Neural progenitor cell (in vitro differentiated cells): ENCODE results near the gene PHAX. TPM values are rescaled to one million over a fixed set of nuclear protein-coding genes. Genes with fewer than 3 reads are reported as not detected.

Source experiments
- DNase-seq: peaks from one replicate; pipeline ENCODE4 v3.0.0-alpha.2; 2016; ENCODE audit warnings: low spot score
- H2AFZ ChIP-seq: fragments of 200-600 bp; sonication (generic); replicated peaks from 2 replicates; pipeline ENCODE4 v1.6.1; 2016; ENCODE audit warnings: antibody characterized with exemption
- H3F3A ChIP-seq: fragments of 200-600 bp; sonication (generic); 2 replicates; pipeline ENCODE4 v1.6.1; 2016; ENCODE audit warnings: antibody characterized with exemption, low read depth
- H3K27ac ChIP-seq: fragments of 200-600 bp; sonication (generic); 2 replicates; pipeline ENCODE4 v1.5.1; 2016; ENCODE audit warnings: mild to moderate bottlenecking
- H3K27me3 ChIP-seq: fragments of 200-600 bp; sonication (generic); 2 replicates; pipeline ENCODE4 v1.6.1; 2016; ENCODE audit warnings: mild to moderate bottlenecking, moderate library complexity
- H3K36me3 ChIP-seq: fragments of 200-600 bp; sonication (generic); 2 replicates; pipeline ENCODE4 v1.5.1; 2016
- H3K4me1 ChIP-seq: fragments of 200-600 bp; sonication (generic); 2 replicates; pipeline ENCODE4 v1.6.1; 2016; ENCODE audit warnings: mixed run types
- H3K4me2 ChIP-seq: fragments of 200-600 bp; sonication (generic); 2 replicates; pipeline ENCODE4 v1.6.1; 2016
- H3K4me3 ChIP-seq: fragments of 200-600 bp; sonication (generic); 2 replicates; pipeline ENCODE4 v1.5.1; 2016
- H3K79me2 ChIP-seq: fragments of 200-600 bp; sonication (generic); 2 replicates; pipeline ENCODE4 v1.6.1; 2016; ENCODE audit warnings: low read depth
- H3K9ac ChIP-seq: fragments of 200-600 bp; sonication (generic); 2 replicates; pipeline ENCODE4 v1.6.1; 2016
- H3K9me3 ChIP-seq: fragments of 200-600 bp; sonication (generic); 2 replicates; pipeline ENCODE4 v1.5.1; 2016; ENCODE audit warnings: low read depth
- H4K20me1 ChIP-seq: fragments of 200-600 bp; sonication (generic); 2 replicates; pipeline ENCODE4 v1.6.1; 2016; ENCODE audit warnings: low read depth
- H3K27ac Mint-ChIP-seq: 3 replicates; pipeline ENCODE4 v1.8.0; 2021; ENCODE audit warnings: mixed read lengths
- H3K27me3 Mint-ChIP-seq: 2 replicates; pipeline ENCODE4 v1.8.0; 2022; ENCODE audit warnings: low read depth, mild to moderate bottlenecking, inconsistent platforms, moderate library complexity, mixed read lengths; ENCODE audit not compliant: insufficient read depth
- H3K36me3 Mint-ChIP-seq: 3 replicates; pipeline ENCODE4 v1.8.0; 2021; ENCODE audit warnings: mixed read lengths
- H3K4me1 Mint-ChIP-seq: 3 replicates; pipeline ENCODE4 v1.8.0; 2021; ENCODE audit warnings: mixed read lengths
- H3K4me3 Mint-ChIP-seq: 3 replicates; pipeline ENCODE4 v1.8.0; 2021; ENCODE audit warnings: mild to moderate bottlenecking, moderate library complexity, mixed read lengths
- H3K9me3 Mint-ChIP-seq: 3 replicates; pipeline ENCODE4 v1.8.0; 2020; ENCODE audit warnings: mixed read lengths
- EZH2 ChIP-seq: fragments of 200-600 bp; sonication (generic); IDR thresholded peaks from 2 replicates; pipeline ENCODE4 v1.6.1; 2017; ENCODE audit warnings: antibody characterized with exemption, mild to moderate bottlenecking, moderate library complexity
- EZH2phosphoT487 ChIP-seq: fragments of 200-600 bp; sonication (generic); IDR thresholded peaks from 2 replicates; pipeline ENCODE4 v1.6.1; 2017; ENCODE audit warnings: antibody characterized with exemption
- total RNA-seq: library from RNA; depleted of rRNA; stranded (reverse); fragments of >200 nt; gene quantifications from 2 replicates; pipeline ENCODE4 v1.2.3, GENCODE V29; 2015; ENCODE audit warnings: low replicate concordance
- TF ChIP-seq, protein P1 (sequence below): fragments of 200-600 bp; sonication (generic); IDR thresholded peaks from 2 replicates; pipeline ENCODE4 v1.5.1; 2017; ENCODE audit warnings: antibody characterized with exemption, mild to moderate bottlenecking

Gene PHAX
- total RNA-seq, 1 donor from 2014 or later: 86.8 TPM

DNA sequence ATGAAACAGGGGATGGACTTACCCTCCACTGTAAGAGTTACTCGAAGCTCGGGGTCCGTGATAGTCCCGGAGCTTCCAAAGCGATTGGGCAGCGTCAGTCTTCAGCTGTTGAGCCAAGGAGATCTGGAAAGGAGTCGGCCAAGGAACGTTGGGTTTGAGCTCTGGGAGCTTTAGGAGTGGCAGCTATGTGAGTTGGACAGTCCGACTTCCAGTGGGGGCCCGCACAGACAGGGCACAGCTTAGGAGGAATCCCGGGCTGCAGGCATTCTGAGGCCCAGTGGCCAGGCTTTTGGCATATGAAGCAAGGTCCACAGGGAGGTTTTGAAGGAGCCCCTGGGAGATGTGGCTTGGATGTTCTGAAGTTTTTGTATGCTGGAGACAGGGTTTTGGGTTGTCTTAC lies 72.7 kb downstream of the PHAX start:
- no peak for DNase-seq
- no peaks in the 10 kb centered on the region for H3F3A ChIP-seq
- no peak overlapping the region for H3K27ac ChIP-seq
- H3K27ac Mint-ChIP-seq: no peak overlapping the region
- H4K20me1 ChIP-seq: no peaks in the 10 kb centered on the region
- H3K4me3 ChIP-seq: no peak overlapping the region
- H3K79me2 ChIP-seq: no peaks in the 10 kb centered on the region
- no peak overlapping the region for H3K4me3 Mint-ChIP-seq
- no peaks in the 10 kb centered on the region for H3K9me3 Mint-ChIP-seq
- H3K4me1 ChIP-seq: no peaks in the 10 kb centered on the region
- TF ChIP-seq EZH2 (no peak), EZH2phosphoT487 (no peak)
- TF ChIP-seq, protein P1, sequence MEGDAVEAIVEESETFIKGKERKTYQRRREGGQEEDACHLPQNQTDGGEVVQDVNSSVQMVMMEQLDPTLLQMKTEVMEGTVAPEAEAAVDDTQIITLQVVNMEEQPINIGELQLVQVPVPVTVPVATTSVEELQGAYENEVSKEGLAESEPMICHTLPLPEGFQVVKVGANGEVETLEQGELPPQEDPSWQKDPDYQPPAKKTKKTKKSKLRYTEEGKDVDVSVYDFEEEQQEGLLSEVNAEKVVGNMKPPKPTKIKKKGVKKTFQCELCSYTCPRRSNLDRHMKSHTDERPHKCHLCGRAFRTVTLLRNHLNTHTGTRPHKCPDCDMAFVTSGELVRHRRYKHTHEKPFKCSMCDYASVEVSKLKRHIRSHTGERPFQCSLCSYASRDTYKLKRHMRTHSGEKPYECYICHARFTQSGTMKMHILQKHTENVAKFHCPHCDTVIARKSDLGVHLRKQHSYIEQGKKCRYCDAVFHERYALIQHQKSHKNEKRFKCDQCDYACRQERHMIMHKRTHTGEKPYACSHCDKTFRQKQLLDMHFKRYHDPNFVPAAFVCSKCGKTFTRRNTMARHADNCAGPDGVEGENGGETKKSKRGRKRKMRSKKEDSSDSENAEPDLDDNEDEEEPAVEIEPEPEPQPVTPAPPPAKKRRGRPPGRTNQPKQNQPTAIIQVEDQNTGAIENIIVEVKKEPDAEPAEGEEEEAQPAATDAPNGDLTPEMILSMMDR: no peak
- H3K9me3 ChIP-seq: no peaks in the 10 kb centered on the region
- H3K36me3 Mint-ChIP-seq: no peaks in the 10 kb centered on the region
- no peak overlapping the region for H3K4me2 ChIP-seq
- H3K27me3 Mint-ChIP-seq: peaks cover 3% of the 10 kb centered on the region
- no peaks in the 10 kb centered on the region for H3K27me3 ChIP-seq
- H3K9ac ChIP-seq: no peak overlapping the region
- H3K36me3 ChIP-seq: no peaks in the 10 kb centered on the region
- H3K4me1 Mint-ChIP-seq: peaks cover 2% of the 10 kb centered on the region
- H2AFZ ChIP-seq: no peak overlapping the region

GRCh38 chr5:126674145-126674544 lies 73.4 kb downstream of the PHAX start:
- no peak overlapping the region for H3K4me3 Mint-ChIP-seq
- no peak overlapping the region for H3K9ac ChIP-seq
- H3K4me1 Mint-ChIP-seq: peaks cover 2% of the 10 kb centered on the region
- H3K27me3 ChIP-seq: no peaks in the 10 kb centered on the region
- H3K36me3 Mint-ChIP-seq: no peaks in the 10 kb centered on the region
- no peaks in the 10 kb centered on the region for H3K36me3 ChIP-seq
- TF ChIP-seq EZH2 (no peak), EZH2phosphoT487 (no peak)
- TF ChIP-seq, protein P1: no peak
- H3K27ac Mint-ChIP-seq: no peak overlapping the region
- no peak overlapping the region for H3K4me3 ChIP-seq
- H3K9me3 Mint-ChIP-seq: no peaks in the 10 kb centered on the region
- H3K27me3 Mint-ChIP-seq: peaks cover 3% of the 10 kb centered on the region
- no peak overlapping the region for H2AFZ ChIP-seq
- no peaks in the 10 kb centered on the region for H4K20me1 ChIP-seq
- no peaks in the 10 kb centered on the region for H3F3A ChIP-seq
- no peak overlapping the region for H3K4me2 ChIP-seq
- H3K27ac ChIP-seq: no peak overlapping the region
- H3K9me3 ChIP-seq: no peaks in the 10 kb centered on the region
- no peak for DNase-seq
- no peaks in the 10 kb centered on the region for H3K4me1 ChIP-seq
- no peaks in the 10 kb centered on the region for H3K79me2 ChIP-seq

- no peak for DNase-seq
- Mint-ChIP-seq H3K27me3 (peaks cover 3% of the 10 kb centered on the region), H3K27ac (no peak overlapping the region), H3K9me3 (no peaks in the 10 kb centered on the region), H3K4me1 (peaks cover 8% of the 10 kb centered on the region), H3K36me3 (no peaks in the 10 kb centered on the region), H3K4me3 (no peak overlapping the region)
- Histone ChIP-seq H3K27ac (no peak overlapping the region), H3K4me3 (no peak overlapping the region), H3K9me3 (no peaks in the 10 kb centered on the region), H3K36me3 (no peaks in the 10 kb centered on the region), H2AFZ (no peak overlapping the region), H3K4me2 (no peak overlapping the region), H3K4me1 (peaks cover 6% of the 10 kb centered on the region), H4K20me1 (no peaks in the 10 kb centered on the region), H3K27me3 (no peaks in the 10 kb centered on the region), H3K9ac (no peak overlapping the region), H3K79me2 (no peaks in the 10 kb centered on the region), H3F3A (peaks cover 5% of the 10 kb centered on the region)
- TF ChIP-seq EZH2phosphoT487 (no peak), EZH2 (no peak)
- TF ChIP-seq, protein P1: no peak
These were observed 74.6 kb downstream of the PHAX start for GRCh38 chr5:126675338-126675737.
